GM12878 (cell line): Measurements from ENCODE around the gene GNAI2. TPM values are rescaled to one million over a fixed set of nuclear protein-coding genes. Genes with fewer than 3 reads are reported as not detected.
A peak's percentile ranks its signal among the peaks of the same experiment; 100 is the strongest.

ENCODE experiments used
- ATAC-seq: fragments of 200-7000 bp; cut with Tn5 transposase; 3 replicates; pipeline ENCODE4 v1.9.1; 2020; ENCODE audit warnings: mild to moderate bottlenecking, moderate library complexity
- BruUV-seq: library from RNA; stranded (reverse); fragments of 400-500 nt; replicated peaks from 2 replicates; lab custom pipeline; 2021; lab: Mats Ljungman, UMichigan
- CTCF ChIA-PET: fragments of 300-600 bp; sonication (Branson Sonifier 250); formaldehyde crosslinking; extraction: SDS; loops from one replicate; lab custom pipeline; 2021; ENCODE audit warnings: inconsistent platforms; lab: Yijun Ruan, JAX
- POLR2A ChIA-PET: fragments of 350-600 bp; formaldehyde crosslinking; extraction: SDS; loops from one replicate; lab custom pipeline; 2021; ENCODE audit warnings: inconsistent platforms; lab: Charles Lee
- RAD21 ChIA-PET: fragments of 300-600 bp; sonication (Branson Sonifier 250); formaldehyde crosslinking; loops from one replicate; lab custom pipeline; 2023; ENCODE audit warnings: antibody characterized with exemption; ENCODE audit not compliant: unreplicated experiment; lab: Charles Lee
- SMC1A ChIA-PET: fragments of 300-600 bp; sonication (Branson Sonifier 250); formaldehyde crosslinking; loops from one replicate; lab custom pipeline; 2023; ENCODE audit not compliant: unreplicated experiment, uncharacterized antibody; lab: Charles Lee
- DNase-seq: peaks from one replicate; pipeline ENCODE4 v3.0.0-alpha.2; 2011; ENCODE audit warnings: low read depth, low spot score
- FAIRE-seq: peaks from 3 replicates; lab custom pipeline; 2011; peaks lifted over from hg19 to GRCh38; lab: Jason Lieb, UNC
- H2AFZ ChIP-seq: 2 replicates; pipeline ENCODE4 v1.6.0; 2011; ENCODE audit warnings: low read depth, low read length, control low read depth; ENCODE audit not compliant: control insufficient read depth
- H3K27ac ChIP-seq: 2 replicates; pipeline ENCODE4 v1.5.1; 2011; ENCODE audit warnings: control low read depth; ENCODE audit not compliant: control insufficient read depth, insufficient read depth
- H3K27me3 ChIP-seq, 2 experiments: replicated peaks in 1 of 2; 2 replicates each; pipeline versions ENCODE4 v1.6.0 to v1.6.1; 2011; ENCODE audit warnings: low read length in 1 of 2; ENCODE audit not compliant: control insufficient read depth in 2 of 2, insufficient read depth in 2 of 2
- H3K36me3 ChIP-seq, 2 experiments: 2 replicates each; pipeline ENCODE4 v1.5.1; 2011; ENCODE audit warnings: low read length in 1 of 2; ENCODE audit not compliant: control insufficient read depth in 2 of 2, insufficient read depth in 2 of 2
- H3K4me1 ChIP-seq: 2 replicates; pipeline ENCODE4 v1.6.1; 2011; ENCODE audit warnings: mild to moderate bottlenecking, low read length, moderate library complexity, mixed read lengths; ENCODE audit not compliant: control insufficient read depth, insufficient read depth
- H3K4me2 ChIP-seq: 2 replicates; pipeline ENCODE4 v1.6.0; 2011; ENCODE audit warnings: control low read depth; ENCODE audit not compliant: control insufficient read depth, insufficient read depth
- H3K4me3 ChIP-seq: fragments of 200-600 bp; sonication (generic); 2 replicates; pipeline ENCODE4 v1.5.1; 2016
- H3K79me2 ChIP-seq: 2 replicates; pipeline ENCODE4 v1.6.0; 2011; ENCODE audit warnings: low read length; ENCODE audit not compliant: control insufficient read depth, insufficient read depth
- H3K9ac ChIP-seq: 2 replicates; pipeline ENCODE4 v1.8.0; 2011; ENCODE audit warnings: low read length, control low read depth, mixed read lengths; ENCODE audit not compliant: control insufficient read depth, insufficient read depth
- H3K9me3 ChIP-seq: replicated peaks from 3 replicates; pipeline ENCODE4 v1.5.1; 2011; ENCODE audit warnings: mild to moderate bottlenecking, low read length; ENCODE audit not compliant: control insufficient read depth, insufficient read depth
- H4K20me1 ChIP-seq: 2 replicates; pipeline ENCODE4 v1.6.0; 2011; ENCODE audit not compliant: control insufficient read depth, insufficient read depth
- ATF7 ChIP-seq: fragments of 450-650 bp; IDR thresholded peaks from 2 replicates; pipeline ENCODE4 v1.6.1; 2016; ENCODE audit warnings: low read depth, mild to moderate bottlenecking
- BACH1 ChIP-seq: fragments of 450-650 bp; IDR thresholded peaks from 2 replicates; pipeline ENCODE4 v1.6.1; 2017; ENCODE audit warnings: mild to moderate bottlenecking, borderline replicate concordance
- BCL3 ChIP-seq: IDR thresholded peaks from 2 replicates; pipeline ENCODE4 v1.6.1; 2011; ENCODE audit warnings: borderline replicate concordance, low read depth, mild to moderate bottlenecking, moderate library complexity, low read length; ENCODE audit not compliant: insufficient read depth, poor library complexity, severe bottlenecking
- SPI1 ChIP-seq: IDR thresholded peaks from 2 replicates; pipeline ENCODE4 v1.6.1; 2011; ENCODE audit warnings: low read depth, mild to moderate bottlenecking, low read length, moderate library complexity, borderline replicate concordance; ENCODE audit not compliant: insufficient read depth
- WGBS: methylation state at CpG from one replicate; pipeline ENCODE4 v1.1.6; 2016; ENCODE audit warnings: low lambda C conversion rate; ENCODE audit not compliant: insufficient replicate concordance, insufficient coverage; ENCODE audit errors: missing lambda C conversion rate; 5-methylcytosine and 5-hydroxymethylcytosine counted together
- in situ Hi-C: fragments of 300-500 bp; cut with MboI; formaldehyde crosslinking; loops from 9 replicates; pipeline ENCODE4 v1.14.3; 2018; ENCODE audit warnings: mixed read lengths
- intact Hi-C: fragments of 100-400 bp; cut with micrococcal nuclease; formaldehyde crosslinking; loops from one replicate; pipeline ENCODE4 v1.14.2; 2022; ENCODE audit not compliant: unreplicated experiment
- polyA plus RNA-seq, 11 experiments: library from polyadenylated mRNA; depleted of rRNA in 4 of 11; unstranded in 6 of 11; stranded (reverse) in 5 of 11; fragments of >200 nt; fragmentation: Nextera tagmentation in 4 of 11; fragmentation: Illumina TruSeq in 1 of 11; extraction: Ambion mirVana in 4 of 11; extraction: Trizol in 1 of 11; gene quantifications; 1 replicate in 1 of 11; 2 replicates in 10 of 11; pipeline versions ENCODE4 v1.2.1 to v1.2.3, GENCODE V29; 2011 to 2016; ENCODE audit warnings: inconsistent platforms in 2 of 11, missing spikeins in 2 of 11, low read depth in 1 of 11
- total RNA-seq, 4 experiments: library from RNA; depleted of rRNA in 3 of 4; stranded (reverse); fragments of >200 nt in 3 of 4; fragmentation: Illumina TruSeq in 1 of 4; extraction: Trizol in 1 of 4; gene quantifications; 2 replicates each; pipeline versions ENCODE4 v1.2.1 to v1.2.3, GENCODE V29; 2013 to 2021

The GNAI2 gene
- total and polyA plus RNA-seq, 10 of the 15 experiments (the other 5 are each of a cell fraction or from before 2014, with no cell fraction given), result 5.0 to 346 (median 237) TPM

- DNase-seq, result no peak
Measured at GRCh38 chr3:50299929-50300680, 64.1 kb downstream of the GNAI2 start.

More at GRCh38 chr3:50299929-50300680, 64.1 kb downstream of the GNAI2 start:
- POLR2A ChIA-PET, result interaction anchor here (0.5 to 2.7 kb wide), 15 partner anchors 9 to 830 kb away, joined by 3 to 30 read pairs (median 5); partner anchors contain the start of genes CYB561D2, DAG1, NPRL2 and RASSF1
- Histone ChIP-seq H3K9me3 (no peaks in the 10 kb centered on the region), H3K79me2 (peaks cover 2% of the 10 kb centered on the region; the same call in 1 of the 2 replicates)
- 51% methylated on average over 12 of the region's 12 CpGs for WGBS
- TF ChIP-seq BACH1 (no peak; the same call in 1 of the 2 replicates), SPI1 (peak; percentile 35; the same call in 1 of the 2 replicates), BCL3 (no peak), ATF7 (no peak)
- TF ChIP-seq, all 136 proteins: peak for 1
- H3K27me3 ChIP-seq, result no peaks in the 10 kb centered on the region
- RAD21 ChIA-PET, result interaction anchor here (0.7 to 2.2 kb wide), 8 partner anchors 10 to 53 kb away, joined by 3 to 15 read pairs (median 6); partner anchors contain the start of genes CYB561D2, NPRL2 and TUSC2
- no peaks in the 10 kb centered on the region for H4K20me1 ChIP-seq
- H3K36me3 ChIP-seq, result no peaks in the 10 kb centered on the region
- H3K27ac ChIP-seq, result peak overlapping the region; percentile 68
- peak overlapping the region; percentile 64 for H3K9ac ChIP-seq
- SMC1A ChIA-PET, result interaction anchor here (0.7 to 2.3 kb wide), 7 partner anchors 17 to 72 kb away, joined by 3 to 9 read pairs (median 3); no protein-coding TSS in a partner anchor
- TSS peak; percentile 91 for BruUV-seq
- CTCF ChIA-PET, result interaction anchor here (0.7 to 3.5 kb wide), 12 partner anchors 18 to 242 kb away, joined by 3 to 22 read pairs (median 6); partner anchors contain the start of gene TUSC2
- FAIRE-seq (peak; percentile 35), ATAC-seq (peak; percentile 21)
- H3K4me2 ChIP-seq, result peak overlapping the region; percentile 90
- in situ Hi-C loops (no loop called here), intact Hi-C loops (loop anchor here (1.0 to 5.0 kb wide), 2 partner anchors 21 to 37 kb away; no protein-coding TSS in a partner anchor)
- H3K4me3 ChIP-seq, result peak overlapping the region; percentile 79
- peaks cover 4% of the 10 kb centered on the region for H3K4me1 ChIP-seq
- H2AFZ ChIP-seq, result peak overlapping the region; percentile 73
